ENCODE data around the gene AEBP1. TPM values are rescaled to one million over a fixed set of nuclear protein-coding genes. Genes with fewer than 3 reads are reported as not detected.
A peak's percentile ranks its signal among the peaks of the same experiment; 100 is the strongest.

Gene AEBP1
- total RNA-seq, 1 donor from 2014 or later, result 35.4 TPM

DNA sequence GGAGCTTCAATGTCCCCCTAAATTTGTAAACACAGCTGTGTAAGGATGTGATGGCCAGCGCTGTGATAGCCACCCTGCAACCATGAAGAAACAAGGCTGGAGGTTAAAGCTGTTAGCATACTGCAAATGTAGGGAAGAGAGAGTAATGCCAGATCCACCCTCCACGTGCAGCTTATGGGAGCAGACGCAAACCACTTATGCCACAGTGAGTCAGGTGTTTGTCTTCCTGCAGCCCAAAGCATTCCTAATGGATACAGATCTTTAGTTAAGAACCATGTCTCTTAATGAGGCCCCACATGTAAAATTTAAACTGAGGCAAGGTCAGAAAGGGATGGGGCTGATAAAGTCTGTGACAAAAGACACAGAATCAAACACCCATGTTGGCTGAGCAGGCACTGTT, 50.6 kb downstream of the AEBP1 start:
- no peaks in the 10 kb centered on the region for H3K36me3 Mint-ChIP-seq (ENCODE audit: unreplicated experiment)
- H3K4me1 Mint-ChIP-seq (ENCODE audit: low read depth, unreplicated experiment), result peaks cover 36% of the 10 kb centered on the region
- no peak overlapping the region for H3K4me3 Mint-ChIP-seq (ENCODE audit: unreplicated experiment)
- H3K27ac Mint-ChIP-seq (ENCODE audit: unreplicated experiment), result no peak overlapping the region
- peaks cover 10% of the 10 kb centered on the region for H3K9me3 Mint-ChIP-seq (ENCODE audit: unreplicated experiment)
- peaks cover 3% of the 10 kb centered on the region for H3K27me3 Mint-ChIP-seq (ENCODE audit: unreplicated experiment)
- no peak for DNase-seq
- TF ChIP-seq, protein P1, sequence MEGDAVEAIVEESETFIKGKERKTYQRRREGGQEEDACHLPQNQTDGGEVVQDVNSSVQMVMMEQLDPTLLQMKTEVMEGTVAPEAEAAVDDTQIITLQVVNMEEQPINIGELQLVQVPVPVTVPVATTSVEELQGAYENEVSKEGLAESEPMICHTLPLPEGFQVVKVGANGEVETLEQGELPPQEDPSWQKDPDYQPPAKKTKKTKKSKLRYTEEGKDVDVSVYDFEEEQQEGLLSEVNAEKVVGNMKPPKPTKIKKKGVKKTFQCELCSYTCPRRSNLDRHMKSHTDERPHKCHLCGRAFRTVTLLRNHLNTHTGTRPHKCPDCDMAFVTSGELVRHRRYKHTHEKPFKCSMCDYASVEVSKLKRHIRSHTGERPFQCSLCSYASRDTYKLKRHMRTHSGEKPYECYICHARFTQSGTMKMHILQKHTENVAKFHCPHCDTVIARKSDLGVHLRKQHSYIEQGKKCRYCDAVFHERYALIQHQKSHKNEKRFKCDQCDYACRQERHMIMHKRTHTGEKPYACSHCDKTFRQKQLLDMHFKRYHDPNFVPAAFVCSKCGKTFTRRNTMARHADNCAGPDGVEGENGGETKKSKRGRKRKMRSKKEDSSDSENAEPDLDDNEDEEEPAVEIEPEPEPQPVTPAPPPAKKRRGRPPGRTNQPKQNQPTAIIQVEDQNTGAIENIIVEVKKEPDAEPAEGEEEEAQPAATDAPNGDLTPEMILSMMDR (IDR thresholded peaks at IDR 0.05; ENCODE audit: partially characterized antibody, unreplicated experiment), result no peak

DNA sequence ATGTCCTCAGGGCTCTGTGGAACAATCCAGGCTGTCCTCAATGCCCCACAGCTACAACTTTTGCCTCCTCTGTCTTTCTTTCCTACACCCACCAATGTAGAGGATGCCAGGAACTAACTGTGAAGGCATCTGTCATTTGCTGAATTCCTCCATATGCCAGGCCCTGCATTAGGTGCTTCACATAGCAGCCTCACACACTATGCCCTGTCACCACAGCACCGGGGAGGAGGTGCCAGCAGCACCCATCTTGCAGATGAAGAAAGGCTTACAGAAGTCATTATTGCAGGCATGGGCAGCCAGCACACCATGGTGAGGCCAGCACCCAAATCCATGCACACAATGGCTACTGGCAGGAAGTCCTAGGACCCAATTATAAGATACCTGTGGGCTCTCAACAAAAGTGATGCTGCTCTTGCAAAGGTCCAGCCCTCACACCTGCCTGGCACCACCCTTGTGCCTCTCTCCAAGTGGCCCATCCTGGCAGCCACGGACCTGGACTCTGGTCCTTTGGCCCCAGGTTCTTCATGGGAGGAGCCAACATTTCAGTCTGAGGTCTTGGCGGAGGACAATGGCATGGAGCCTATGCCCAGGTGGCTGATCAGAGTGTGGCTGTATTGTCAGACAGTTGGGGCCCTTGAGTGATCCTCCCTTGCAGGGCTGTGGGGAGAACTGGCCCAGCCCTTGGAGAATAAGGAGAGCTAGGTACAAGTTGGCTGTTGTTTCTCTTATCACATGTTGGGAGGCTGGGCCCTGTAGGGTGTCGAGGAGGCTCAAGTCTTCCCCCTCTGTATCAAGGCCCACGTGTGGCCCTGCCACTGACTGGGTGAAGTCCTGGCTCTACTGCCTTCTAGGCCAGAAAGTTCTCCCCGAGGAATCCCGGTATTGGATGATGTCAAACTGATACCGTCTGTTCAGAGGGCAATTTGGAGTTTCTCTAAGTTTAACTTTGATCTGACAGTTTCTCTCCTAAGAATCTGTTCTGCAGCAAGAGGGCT, 51.3 kb downstream of the AEBP1 start:
- H3K27me3 Mint-ChIP-seq (ENCODE audit: unreplicated experiment), result peaks cover 3% of the 10 kb centered on the region
- no peak overlapping the region for H3K4me3 Mint-ChIP-seq (ENCODE audit: unreplicated experiment)
- TF ChIP-seq, protein P1 (IDR thresholded peaks at IDR 0.05; ENCODE audit: partially characterized antibody, unreplicated experiment), result no peak
- H3K27ac Mint-ChIP-seq (ENCODE audit: unreplicated experiment), result no peak overlapping the region
- H3K9me3 Mint-ChIP-seq (ENCODE audit: unreplicated experiment), result peaks cover 10% of the 10 kb centered on the region
- no peak for DNase-seq
- peaks cover 33% of the 10 kb centered on the region for H3K4me1 Mint-ChIP-seq (ENCODE audit: low read depth, unreplicated experiment)
- no peaks in the 10 kb centered on the region for H3K36me3 Mint-ChIP-seq (ENCODE audit: unreplicated experiment)

DNA sequence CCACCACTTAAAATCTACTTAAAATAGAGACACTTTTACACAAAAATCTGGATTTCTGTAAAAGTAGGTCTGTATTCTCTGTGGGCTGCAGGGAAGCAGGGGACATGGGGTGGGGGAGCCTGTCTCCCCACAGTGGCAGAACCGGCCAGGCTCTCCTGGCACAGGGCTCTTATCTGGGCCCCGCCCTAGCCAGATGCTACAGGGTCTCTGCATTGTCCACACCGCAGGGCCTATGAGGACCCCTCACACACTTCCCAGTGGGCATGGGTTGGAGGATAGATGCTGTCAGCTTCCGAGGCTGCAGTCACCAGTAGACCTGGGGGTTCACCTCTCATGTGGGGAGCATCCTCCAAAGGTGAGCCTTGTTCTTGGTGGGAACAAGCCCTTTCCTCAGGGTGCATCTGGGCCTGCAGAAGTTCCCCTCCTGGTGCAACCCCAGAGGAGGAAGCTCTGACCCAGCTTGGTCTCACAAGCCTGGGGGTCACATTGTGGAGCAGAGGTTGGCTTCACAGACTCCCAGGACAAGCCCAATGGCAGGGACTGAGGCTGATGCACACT, 52.4 kb downstream of the AEBP1 start:
- H3K27ac Mint-ChIP-seq (ENCODE audit: unreplicated experiment), result no peak overlapping the region
- no peak for DNase-seq
- peaks cover 8% of the 10 kb centered on the region for H3K9me3 Mint-ChIP-seq (ENCODE audit: unreplicated experiment)
- H3K4me3 Mint-ChIP-seq (ENCODE audit: unreplicated experiment), result no peak overlapping the region
- H3K27me3 Mint-ChIP-seq (ENCODE audit: unreplicated experiment), result peaks cover 3% of the 10 kb centered on the region
- H3K4me1 Mint-ChIP-seq (ENCODE audit: low read depth, unreplicated experiment), result peaks cover 24% of the 10 kb centered on the region
- H3K36me3 Mint-ChIP-seq (ENCODE audit: unreplicated experiment), result no peaks in the 10 kb centered on the region
- TF ChIP-seq, protein P1 (IDR thresholded peaks at IDR 0.05; ENCODE audit: partially characterized antibody, unreplicated experiment), result no peak

DNA sequence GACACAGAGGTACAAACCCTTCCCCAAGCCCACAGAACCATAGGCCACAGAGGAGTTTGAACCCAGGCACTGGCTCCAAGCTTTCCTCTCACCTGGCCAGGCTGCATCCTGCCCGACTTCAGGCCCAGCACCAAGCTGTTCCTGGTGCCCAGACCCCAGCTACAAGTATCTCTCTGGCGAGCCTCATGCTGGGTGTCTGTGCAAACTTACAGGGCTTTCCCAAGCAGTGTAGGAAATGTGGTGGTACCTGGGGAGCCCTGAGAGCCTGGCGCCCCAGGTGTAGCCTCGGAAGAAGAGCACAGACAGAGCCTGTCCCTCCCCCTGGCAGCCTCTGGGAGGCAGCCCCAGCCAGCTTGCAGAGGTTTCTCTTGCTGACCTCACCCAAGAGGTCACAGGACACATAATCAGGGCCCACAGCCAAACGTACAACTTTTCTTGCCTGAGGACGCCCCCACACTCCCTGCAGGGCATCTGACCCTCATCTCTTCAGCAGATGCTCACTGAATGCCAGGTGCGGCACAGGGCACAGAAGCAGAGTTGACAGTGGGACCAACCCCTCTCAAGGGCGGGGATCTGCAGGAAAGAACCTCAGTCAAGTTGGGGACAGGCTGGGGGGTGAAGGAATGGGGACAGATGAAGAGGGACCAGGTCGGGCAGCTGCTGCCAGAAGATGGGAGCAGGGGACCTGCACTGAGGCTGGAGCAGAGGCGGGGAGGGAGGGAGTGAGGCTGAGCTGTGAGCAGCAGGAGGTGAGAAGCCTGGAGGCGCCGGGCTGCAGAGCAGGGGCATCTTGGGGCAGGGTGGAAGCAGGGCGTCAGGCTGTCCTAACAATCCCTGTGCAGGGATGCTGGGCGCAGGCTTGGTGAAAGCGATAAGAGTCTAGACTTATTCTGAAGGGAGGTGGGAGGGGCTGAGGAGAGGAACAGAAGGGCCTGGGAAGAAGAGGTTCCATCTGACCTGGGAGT, 53.3 kb downstream of the AEBP1 start:
- H3K4me3 Mint-ChIP-seq (ENCODE audit: unreplicated experiment), result peak overlapping the region; percentile 43
- peaks cover 8% of the 10 kb centered on the region for H3K9me3 Mint-ChIP-seq (ENCODE audit: unreplicated experiment)
- peaks cover 16% of the 10 kb centered on the region for H3K4me1 Mint-ChIP-seq (ENCODE audit: low read depth, unreplicated experiment)
- H3K27ac Mint-ChIP-seq (ENCODE audit: unreplicated experiment), result peak overlapping the region; percentile 92
- no peaks in the 10 kb centered on the region for H3K36me3 Mint-ChIP-seq (ENCODE audit: unreplicated experiment)
- DNase-seq, result peak; percentile 29
- TF ChIP-seq, protein P1 (IDR thresholded peaks at IDR 0.05; ENCODE audit: partially characterized antibody, unreplicated experiment), result no peak
- H3K27me3 Mint-ChIP-seq (ENCODE audit: unreplicated experiment), result peaks cover 3% of the 10 kb centered on the region

Measured in glutamatergic neuron (in vitro differentiated cells).